H1 (cell line): Measurements from ENCODE around the gene FOXRED1. TPM values are rescaled to one million over a fixed set of nuclear protein-coding genes. Genes with fewer than 3 reads are reported as not detected.

Source experiments
- CTCF ChIA-PET: fragments of 300-600 bp; sonication (Branson Sonifier 250); formaldehyde crosslinking; loops from one replicate; lab custom pipeline; 2021; ENCODE audit not compliant: partially characterized antibody; lab: Charles Lee
- POLR2A ChIA-PET: fragments of 300-600 bp; sonication (Branson Sonifier 250); formaldehyde crosslinking; loops from one replicate; lab custom pipeline; 2021; ENCODE audit warnings: inconsistent platforms; ENCODE audit not compliant: partially characterized antibody; lab: Charles Lee
- DNase-seq, 2 experiments: peaks; one replicate each; pipeline versions ENCODE4 v3.0.0 to v3.0.0-alpha.2; 2010 to 2022; ENCODE audit warnings: low spot score in 2 of 2, low read depth in 1 of 2, mixed read lengths in 1 of 2
- FAIRE-seq: peaks from 2 replicates; lab custom pipeline; 2011; peaks lifted over from hg19 to GRCh38; lab: Jason Lieb, UNC
- H2AFZ ChIP-seq: 2 replicates; pipeline ENCODE4 v1.8.1; 2012; ENCODE audit warnings: low read length, inconsistent platforms
- H2AK5ac ChIP-seq: 2 replicates; pipeline ENCODE4 v1.6.1; 2013; ENCODE audit warnings: low read depth, low read length
- H2BK120ac ChIP-seq: replicated peaks from 2 replicates; pipeline ENCODE3; 2013; ENCODE audit warnings: low read depth, low read length, inconsistent platforms
- H2BK12ac ChIP-seq: 2 replicates; pipeline ENCODE4 v1.6.1; 2013; ENCODE audit warnings: low read depth, low read length
- H2BK15ac ChIP-seq: 2 replicates; pipeline ENCODE4 v1.6.1; 2013; ENCODE audit warnings: low read length
- H2BK20ac ChIP-seq: 2 replicates; pipeline ENCODE4 v1.6.1; 2013; ENCODE audit warnings: low read length
- H2BK5ac ChIP-seq: 2 replicates; pipeline ENCODE4 v1.6.1; 2013; ENCODE audit warnings: low read depth, low read length
- H3K14ac ChIP-seq: 2 replicates; pipeline ENCODE4 v1.6.1; 2013; ENCODE audit warnings: inconsistent platforms; ENCODE audit not compliant: insufficient read length
- H3K18ac ChIP-seq: 2 replicates; pipeline ENCODE4 v1.6.1; 2013; ENCODE audit warnings: low read length; ENCODE audit errors: extremely low read depth
- H3K23ac ChIP-seq: 2 replicates; pipeline ENCODE4 v1.6.1; 2013; ENCODE audit warnings: inconsistent platforms; ENCODE audit not compliant: insufficient read length
- H3K23me2 ChIP-seq: 2 replicates; pipeline ENCODE4 v1.6.1; 2013; ENCODE audit warnings: low read depth, low read length
- H3K27ac ChIP-seq: 2 replicates; pipeline ENCODE4 v1.6.1; 2011; ENCODE audit warnings: low read depth, low read length, inconsistent platforms
- H3K27me3 ChIP-seq, 4 experiments: replicated peaks in 1 of 4; 1 replicate in 1 of 4; 2 replicates in 3 of 4; pipeline versions ENCODE4 v1.6.1 to v1.8.1; 2011 to 2013; ENCODE audit warnings: low read length in 3 of 4, mild to moderate bottlenecking in 3 of 4, inconsistent platforms in 2 of 4, mixed read lengths in 2 of 4, moderate library complexity in 1 of 4; ENCODE audit not compliant: control insufficient read depth in 3 of 4, insufficient read depth in 3 of 4; ENCODE audit errors: extremely low read depth in 1 of 4
- H3K36me3 ChIP-seq, 4 experiments: 2 replicates each; pipeline versions ENCODE4 v1.6.1 to v1.8.1; 2011 to 2013; ENCODE audit warnings: mild to moderate bottlenecking in 4 of 4, low read length in 3 of 4, moderate library complexity in 2 of 4, control low read depth in 1 of 4, inconsistent platforms in 1 of 4; ENCODE audit not compliant: insufficient read depth in 4 of 4, control insufficient read depth in 2 of 4
- H3K4ac ChIP-seq: replicated peaks from 2 replicates; pipeline ENCODE3; 2013; ENCODE audit warnings: low read length, low read depth, mixed read lengths, inconsistent platforms; ENCODE audit not compliant: insufficient read length
- H3K4me1 ChIP-seq, 4 experiments: replicated peaks in 1 of 4; 1 replicate in 1 of 4; 2 replicates in 3 of 4; pipeline versions ENCODE4 v1.6.1 to v1.8.1; 2011 to 2013; ENCODE audit warnings: low read length in 3 of 4, inconsistent platforms in 2 of 4, mixed read lengths in 1 of 4; ENCODE audit not compliant: insufficient read depth in 4 of 4, control insufficient read depth in 3 of 4
- H3K4me2 ChIP-seq, 2 experiments: 2 replicates each; pipeline versions ENCODE4 v1.6.1 to v1.8.1; 2011 to 2013; ENCODE audit warnings: low read depth in 2 of 2, low read length in 2 of 2, control low read depth in 1 of 2, inconsistent platforms in 1 of 2, mild to moderate bottlenecking in 1 of 2; ENCODE audit not compliant: insufficient read depth in 1 of 2
- H3K4me3 ChIP-seq, 4 experiments: fragments of 200-600, 300-600 bp in 1 of 4; sonication (generic), shearing (Covaris generic), sonication (Bioruptor Twin) in 1 of 4; 2 replicates each; pipeline versions ENCODE4 v1.5.1 to v1.8.1; 2011 to 2016; ENCODE audit warnings: low read length in 4 of 4, low read depth in 3 of 4, control low read depth in 2 of 4, inconsistent platforms in 2 of 4, mild to moderate bottlenecking in 2 of 4, mixed read lengths in 1 of 4, moderate library complexity in 1 of 4; ENCODE audit not compliant: insufficient read depth in 2 of 4; ENCODE audit errors: extremely low read depth in 1 of 4
- H3K56ac ChIP-seq: replicated peaks from 2 replicates; pipeline ENCODE3; 2013; ENCODE audit warnings: low read depth, mild to moderate bottlenecking, mixed read lengths, low read length, inconsistent platforms; ENCODE audit not compliant: insufficient read length
- H3K79me1 ChIP-seq: 2 replicates; pipeline ENCODE4 v1.6.1; 2013; ENCODE audit warnings: low read depth, low read length, control low read depth
- H3K79me2 ChIP-seq, 2 experiments: 2 replicates each; pipeline versions ENCODE4 v1.6.1 to v1.8.1; 2012 to 2013; ENCODE audit warnings: low read length in 2 of 2, mild to moderate bottlenecking in 2 of 2, inconsistent platforms in 1 of 2; ENCODE audit not compliant: insufficient read depth in 2 of 2, control insufficient read depth in 1 of 2
- H3K9ac ChIP-seq, 4 experiments: replicated peaks in 1 of 4; 1 replicate in 1 of 4; 2 replicates in 3 of 4; pipeline versions ENCODE4 v1.6.1 to v1.8.1; 2011 to 2013; ENCODE audit warnings: low read depth in 3 of 4, low read length in 3 of 4, control low read depth in 2 of 4, mild to moderate bottlenecking in 2 of 4, moderate library complexity in 2 of 4, inconsistent platforms in 1 of 4; ENCODE audit errors: extremely low read depth in 1 of 4
- H3K9me3 ChIP-seq, 2 experiments: 2 replicates each; pipeline versions ENCODE4 v1.6.1 to v1.8.1; 2012 to 2013; ENCODE audit warnings: mild to moderate bottlenecking in 2 of 2, moderate library complexity in 2 of 2, control low read depth in 1 of 2, inconsistent platforms in 1 of 2, low read depth in 1 of 2, low read length in 1 of 2, mixed read lengths in 1 of 2; ENCODE audit not compliant: insufficient read depth in 2 of 2
- H4K20me1 ChIP-seq, 2 experiments: replicated peaks in 1 of 2; 2 replicates each; pipeline versions ENCODE3 to v1.8.1; 2011 to 2013; ENCODE audit warnings: inconsistent platforms in 2 of 2, low read length in 2 of 2, mild to moderate bottlenecking in 1 of 2; ENCODE audit not compliant: insufficient read depth in 2 of 2, control insufficient read depth in 1 of 2
- H4K5ac ChIP-seq: 2 replicates; pipeline ENCODE4 v1.6.1; 2013; ENCODE audit warnings: low read length, low read depth, mixed read lengths, inconsistent platforms; ENCODE audit not compliant: insufficient read length
- H4K8ac ChIP-seq: 2 replicates; pipeline ENCODE4 v1.8.0; 2013; ENCODE audit warnings: mild to moderate bottlenecking, moderate library complexity, low read length, inconsistent platforms; ENCODE audit not compliant: insufficient read depth; ENCODE audit errors: extremely low read depth
- H4K91ac ChIP-seq: replicated peaks from 2 replicates; pipeline ENCODE3; 2013; ENCODE audit warnings: low read length, mixed read lengths, inconsistent platforms; ENCODE audit not compliant: insufficient read length
- ATF3 ChIP-seq: IDR thresholded peaks from 2 replicates; pipeline ENCODE4 v1.6.1; 2011; ENCODE audit warnings: low read depth, mild to moderate bottlenecking, low read length; ENCODE audit not compliant: insufficient read depth
- BRCA1 ChIP-seq: IDR thresholded peaks from 2 replicates; pipeline ENCODE4 v1.6.1; 2012; ENCODE audit warnings: low read depth, low read length, improper control_type of control experiment
- CTCF ChIP-seq, 3 experiments: IDR thresholded peaks; 1 replicate in 2 of 3; 2 replicates in 1 of 3; pipeline versions ENCODE4 v1.5.1 to v1.6.1; 2011; ENCODE audit warnings: low read length in 3 of 3, mild to moderate bottlenecking in 3 of 3, inconsistent platforms in 2 of 3, low read depth in 1 of 3, moderate library complexity in 1 of 3; ENCODE audit not compliant: insufficient read depth in 1 of 3; ENCODE audit errors: control extremely low read depth in 1 of 3
- EP300 ChIP-seq, 2 experiments: IDR thresholded peaks; 1 replicate in 1 of 2; 2 replicates in 1 of 2; pipeline ENCODE4 v1.6.1; 2011 to 2012; ENCODE audit warnings: low read depth in 2 of 2, low read length in 2 of 2, mild to moderate bottlenecking in 2 of 2, borderline replicate concordance in 1 of 2, inconsistent platforms in 1 of 2, moderate library complexity in 1 of 2
- HDAC2 ChIP-seq, 2 experiments: fragments of 300-600 bp in 1 of 2; sonication (generic) in 1 of 2; IDR thresholded peaks; 2 replicates each; pipeline ENCODE4 v1.6.1; 2011 to 2012; ENCODE audit warnings: low read depth in 2 of 2, low read length in 2 of 2, mild to moderate bottlenecking in 2 of 2, moderate library complexity in 2 of 2, borderline replicate concordance in 1 of 2, inconsistent platforms in 1 of 2
- JUN ChIP-seq: IDR thresholded peaks from 2 replicates; pipeline ENCODE4 v1.6.1; 2011; ENCODE audit warnings: low read depth, mild to moderate bottlenecking, improper control_type of control experiment, low read length
- JUND ChIP-seq: IDR thresholded peaks from 2 replicates; pipeline ENCODE4 v1.6.1; 2011; ENCODE audit warnings: mild to moderate bottlenecking, improper control_type of control experiment, low read length
- SIRT6 ChIP-seq: IDR thresholded peaks from one replicate; pipeline ENCODE4 v1.7.1; 2012; ENCODE audit warnings: low read length, inconsistent platforms
- SP1 ChIP-seq: IDR thresholded peaks from 2 replicates; pipeline ENCODE4 v1.6.1; 2011; ENCODE audit warnings: low read depth, low read length
- SP4 ChIP-seq: IDR thresholded peaks from 2 replicates; pipeline ENCODE4 v1.6.1; 2012; ENCODE audit warnings: low read length, inconsistent platforms
- TAF1 ChIP-seq: IDR thresholded peaks from 2 replicates; pipeline ENCODE4 v1.6.1; 2011; ENCODE audit warnings: mild to moderate bottlenecking, low read depth, low read length
- WGBS, 2 experiments: shearing (Covaris generic) in 1 of 2; methylation state at CpG; one replicate each; pipeline versions ENCODE4 v1.1.6 to v1.1.7; 2013 to 2015; ENCODE audit warnings: low lambda C conversion rate in 2 of 2, mixed read lengths in 2 of 2, inconsistent platforms in 1 of 2, low coverage in 1 of 2, missing lambda C conversion rate in 1 of 2; ENCODE audit not compliant: insufficient replicate concordance in 2 of 2, insufficient coverage in 1 of 2, insufficient read length in 1 of 2; ENCODE audit errors: extremely low coverage in 1 of 2, missing lambda C conversion rate in 1 of 2; 5-methylcytosine and 5-hydroxymethylcytosine counted together
- polyA plus RNA-seq, 7 experiments: library from polyadenylated mRNA; depleted of rRNA in 3 of 7; stranded (reverse) in 5 of 7; unstranded in 2 of 7; fragments of >200 nt in 5 of 7; fragments of 200-250 nt in 2 of 7; gene quantifications; 1 replicate in 5 of 7; 2 replicates in 1 of 7; 4 replicates in 1 of 7; pipeline versions ENCODE4 v1.2.1 to v1.2.3, GENCODE V29; 2011 to 2013; ENCODE audit warnings: missing spikeins in 2 of 7, mixed read lengths in 2 of 7
- total RNA-seq: library from RNA; stranded (reverse); fragmentation: NEBNext Ultra II Directional; extraction: Animal tissue kit (Norgen Biotek cat#: 25700); gene quantifications from 2 replicates; pipeline ENCODE4 v1.2.1, GENCODE V29; 2021

FOXRED1 gene
- total and polyA plus RNA-seq, 2 of the 8 experiments (the other 6 are each of a cell fraction or from before 2014, with no cell fraction given): 48.8 to 99.4 TPM

GRCh38 chr11:126256216-126256615, 12.7 kb upstream of the FOXRED1 start:
- no peak overlapping the region for H3K9ac ChIP-seq
- H2BK5ac ChIP-seq: no peak overlapping the region
- DNase-seq: no peak
- TF ChIP-seq SIRT6: no peak
- TF ChIP-seq TAF1: no peak
- no peak for TF ChIP-seq BRCA1
- no peak for TF ChIP-seq ATF3
- TF ChIP-seq JUND: no peak
- TF ChIP-seq EP300 (IDR thresholded peaks at IDR 0.05; ENCODE audit: borderline replicate concordance in 1 of 2, low read depth in 2 of 2, low read length in 2 of 2): no peak
- TF ChIP-seq SP4: no peak
- TF ChIP-seq JUN: no peak
- TF ChIP-seq HDAC2 (IDR thresholded peaks at IDR 0.05; ENCODE audit: borderline replicate concordance in 1 of 2, low read depth in 2 of 2, low read length in 2 of 2): no peak
- TF ChIP-seq CTCF (IDR thresholded peaks at IDR 0.05; ENCODE audit: control extremely low read depth in 1 of 3, insufficient read depth in 1 of 3, low read depth in 1 of 3, low read length in 3 of 3): no peak
- no peak for TF ChIP-seq SP1

More at GRCh38 chr11:126256216-126256615, 12.7 kb upstream of the FOXRED1 start:
- 89% methylated on average over 4 of the region's 4 CpGs; no CpG with 5 or more reads in 1 of the 2 experiments for WGBS, 2 experiments
- no peak overlapping the region for H2BK20ac ChIP-seq
- H3K9me3 ChIP-seq: no peaks in the 10 kb centered on the region
- no peaks in the 10 kb centered on the region for H3K79me1 ChIP-seq
- no peak overlapping the region for H2BK12ac ChIP-seq
- no peaks in the 10 kb centered on the region for H3K79me2 ChIP-seq
- H3K4ac ChIP-seq: no peak overlapping the region
- H4K5ac ChIP-seq: no peak overlapping the region
- no peaks in the 10 kb centered on the region for H3K27me3 ChIP-seq
- peaks cover 4 to 45% (median 28%) of the 10 kb centered on the region in 4 experiments for H3K36me3 ChIP-seq
- H3K4me2 ChIP-seq: no peak overlapping the region
- no peak overlapping the region for H3K23ac ChIP-seq
- no peak for FAIRE-seq
- H2AK5ac ChIP-seq: no peak overlapping the region
- H2BK15ac ChIP-seq: no peak overlapping the region
- ChIA-PET CTCF (interaction anchor here (1.3 kb wide), 1 partner anchor 30 kb away, joined by 3 read pairs; no protein-coding TSS in a partner anchor), POLR2A (interaction anchor here (0.7 to 2.1 kb wide), 3 partner anchors 9 to 16 kb away, joined by 3 to 7 read pairs (median 4); partner anchors contain the start of gene SRPRA)
- peaks cover 0 to 3% of the 10 kb centered on the region in 2 experiments for H4K20me1 ChIP-seq
- H3K4me3 ChIP-seq: no peak overlapping the region
- no peaks in the 10 kb centered on the region for H3K23me2 ChIP-seq
- H3K18ac ChIP-seq: no peak overlapping the region
- no peaks in the 10 kb centered on the region for H3K4me1 ChIP-seq
- no peak overlapping the region for H3K56ac ChIP-seq
- H2BK120ac ChIP-seq: no peak overlapping the region
- H3K14ac ChIP-seq: no peak overlapping the region
- H3K27ac ChIP-seq: no peak overlapping the region
- no peak overlapping the region for H4K8ac ChIP-seq
- no peak overlapping the region for H2AFZ ChIP-seq
- no peak overlapping the region for H4K91ac ChIP-seq
